Measurements from ENCODE around the gene IL16.
A peak's percentile ranks its signal among the peaks of the same experiment; 100 is the strongest.

The IL16 gene

DNA sequence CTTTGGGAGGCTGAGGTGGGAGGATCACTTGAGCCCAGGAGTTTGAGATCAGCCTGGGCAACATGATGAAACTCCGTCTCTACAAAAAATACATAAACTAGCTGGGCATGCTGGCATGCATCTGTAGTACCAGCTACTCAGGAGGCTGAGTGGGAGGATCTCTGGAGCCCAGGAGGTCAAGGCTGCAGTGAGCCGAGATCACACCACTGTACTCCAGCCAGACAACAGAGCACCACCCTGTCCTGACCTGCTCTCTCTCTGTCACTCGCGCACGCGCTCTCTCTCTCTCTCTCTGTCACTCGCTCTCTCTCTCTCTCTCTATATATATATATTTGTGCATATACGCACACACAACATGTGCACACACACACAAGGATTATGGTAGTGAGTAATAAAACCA, 61.8 kb downstream of the IL16 start:
- DNase-seq, result no peak

DNA sequence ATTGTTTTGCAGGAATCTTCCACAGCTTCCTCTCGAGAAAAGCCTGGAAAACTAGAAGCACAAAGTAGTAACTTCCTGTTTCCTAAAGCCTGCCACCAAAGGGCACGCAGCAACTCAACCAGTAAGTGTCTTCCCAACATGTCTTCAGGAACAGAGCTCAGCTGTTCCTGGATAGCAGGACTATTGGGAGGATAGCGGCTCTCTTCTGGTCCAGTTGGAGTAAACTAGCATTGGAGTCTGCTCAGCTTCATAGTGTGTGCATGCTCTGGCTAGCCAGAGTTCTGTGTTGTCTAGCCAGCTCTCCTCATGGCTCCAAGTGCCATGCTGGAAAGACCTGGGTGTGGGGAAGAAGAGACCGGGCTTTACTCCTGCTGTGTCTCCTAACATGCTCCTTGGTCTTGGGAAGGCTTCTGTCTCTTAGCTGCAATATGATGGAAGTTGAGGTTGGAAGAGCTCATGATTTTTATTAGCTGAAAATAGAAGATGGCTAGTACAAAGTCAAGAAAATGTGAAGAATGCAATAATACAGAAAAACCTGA, 63.1 kb downstream of the IL16 start:
- no peak for DNase-seq

DNA sequence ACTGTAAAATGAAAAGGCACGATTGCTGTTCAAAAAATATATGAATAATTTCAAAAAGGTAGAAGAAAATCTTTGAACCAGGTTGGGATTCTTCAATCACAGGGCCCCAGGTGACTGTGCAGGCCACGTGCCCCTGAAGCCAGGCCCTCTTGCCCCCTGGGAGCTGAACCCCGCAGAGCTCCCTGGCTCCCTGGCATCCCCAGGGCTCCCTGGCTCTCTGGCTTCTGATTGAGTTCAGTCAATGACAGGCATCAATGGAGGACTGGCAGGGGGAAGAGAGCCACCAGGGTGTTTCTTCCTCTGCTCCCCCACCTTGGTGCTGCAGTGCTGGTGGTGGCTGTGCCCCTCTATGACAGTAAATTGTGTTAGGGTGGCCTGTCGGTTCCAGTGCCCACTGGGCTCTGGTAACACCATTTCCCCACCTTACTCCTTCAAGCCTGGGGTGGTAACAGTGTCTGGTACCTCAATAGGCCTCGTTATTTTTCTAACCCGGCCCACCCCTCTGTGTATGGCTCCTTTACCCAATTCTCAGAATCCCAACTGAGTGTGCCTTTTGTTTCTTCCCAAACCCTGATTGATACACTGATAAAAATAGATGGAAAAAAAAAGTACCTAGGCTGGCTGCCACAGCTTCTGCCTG, 64.6 kb downstream of the IL16 start:
- no peak for DNase-seq

DNA sequence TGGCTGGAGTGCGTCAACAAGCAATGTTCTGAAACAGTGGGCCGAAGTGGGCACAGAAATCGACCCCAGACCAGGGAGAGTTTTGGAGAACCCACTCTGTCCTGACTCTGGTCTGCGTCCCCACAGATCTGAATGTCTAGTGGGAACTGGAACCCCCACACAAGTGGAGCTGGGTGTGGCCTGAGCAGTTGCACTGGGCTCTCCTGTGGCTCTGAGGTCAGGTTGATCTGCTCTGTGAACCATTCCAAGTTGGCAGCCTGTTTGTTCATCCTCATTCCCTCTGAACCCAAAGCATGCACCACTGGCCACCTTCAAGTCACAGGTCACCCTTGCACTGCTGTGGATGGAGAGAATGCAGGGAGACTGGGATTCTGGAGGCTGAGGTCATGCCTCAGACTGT, 66.8 kb downstream of the IL16 start:
- DNase-seq, result no peak

DNA sequence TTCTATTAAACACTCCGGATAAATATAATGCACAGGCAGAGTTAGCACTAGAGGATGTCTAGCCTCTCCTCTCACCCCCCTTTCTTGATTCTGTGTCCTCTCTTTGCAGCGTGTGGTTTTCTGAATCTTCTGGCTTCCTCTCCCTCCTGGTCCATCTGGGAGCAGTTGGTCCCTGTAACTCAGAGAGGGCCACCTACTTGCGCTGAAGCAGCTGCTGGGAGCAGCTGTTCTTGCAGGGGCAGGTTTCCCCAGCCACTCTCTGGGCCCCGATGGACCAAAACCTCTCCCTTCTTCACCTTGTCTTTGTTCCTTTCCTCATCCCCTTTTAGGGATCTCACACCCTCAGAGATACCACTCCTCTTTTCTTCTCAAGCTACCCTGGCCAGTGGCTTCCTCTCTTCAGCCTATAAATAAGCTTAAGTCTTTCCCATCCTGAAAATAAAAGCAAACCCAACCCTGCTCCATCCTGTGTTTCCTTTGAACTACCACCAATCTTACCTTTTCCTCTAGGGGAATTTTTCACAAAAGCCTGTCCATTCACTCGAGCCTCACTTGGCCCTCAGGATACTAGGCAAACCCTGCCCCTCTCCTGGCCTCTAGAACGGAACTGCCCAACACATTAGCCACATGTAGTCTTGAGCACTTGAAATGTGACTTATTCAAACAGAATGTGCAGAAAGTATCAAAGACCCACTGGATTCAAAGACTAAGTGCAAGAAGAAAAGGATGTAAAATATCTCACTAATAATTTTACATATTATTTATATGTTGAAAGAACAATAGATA, 67.6 kb downstream of the IL16 start:
- DNase-seq, result no peak

DNA sequence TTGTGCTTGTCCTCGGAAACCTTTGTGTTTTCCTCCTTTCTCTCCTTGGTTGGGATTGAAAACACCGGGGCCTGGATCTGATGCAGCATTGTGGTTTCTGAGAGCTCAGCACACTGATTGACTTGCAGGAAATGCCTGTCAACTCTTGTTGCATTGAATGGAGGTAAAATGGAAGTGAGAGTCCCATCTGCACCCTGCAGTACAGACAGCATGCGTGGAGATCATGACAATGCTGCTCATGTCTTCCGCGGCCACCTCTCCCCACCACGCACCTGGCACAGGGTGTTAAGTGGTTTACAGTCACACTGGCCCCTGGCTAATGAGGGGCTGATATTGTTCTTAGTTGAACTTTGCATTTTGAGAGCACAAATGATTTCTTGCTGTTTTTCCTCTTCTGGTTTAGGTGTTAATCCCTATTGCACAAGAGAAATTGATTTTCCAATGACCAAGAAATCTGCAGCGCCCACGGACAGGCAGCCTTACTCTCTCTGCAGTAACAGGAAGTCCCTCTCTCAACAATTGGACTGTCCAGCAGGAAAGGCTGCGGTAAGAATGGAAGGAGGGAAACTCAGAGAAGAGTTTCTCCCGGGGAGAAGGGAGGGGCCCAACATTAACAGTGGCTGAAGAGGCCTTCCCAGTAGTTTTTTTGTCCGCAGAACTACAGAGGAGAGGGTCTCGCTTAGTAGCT, 68.7 kb downstream of the IL16 start:
- peak; percentile 17 for DNase-seq

DNA sequence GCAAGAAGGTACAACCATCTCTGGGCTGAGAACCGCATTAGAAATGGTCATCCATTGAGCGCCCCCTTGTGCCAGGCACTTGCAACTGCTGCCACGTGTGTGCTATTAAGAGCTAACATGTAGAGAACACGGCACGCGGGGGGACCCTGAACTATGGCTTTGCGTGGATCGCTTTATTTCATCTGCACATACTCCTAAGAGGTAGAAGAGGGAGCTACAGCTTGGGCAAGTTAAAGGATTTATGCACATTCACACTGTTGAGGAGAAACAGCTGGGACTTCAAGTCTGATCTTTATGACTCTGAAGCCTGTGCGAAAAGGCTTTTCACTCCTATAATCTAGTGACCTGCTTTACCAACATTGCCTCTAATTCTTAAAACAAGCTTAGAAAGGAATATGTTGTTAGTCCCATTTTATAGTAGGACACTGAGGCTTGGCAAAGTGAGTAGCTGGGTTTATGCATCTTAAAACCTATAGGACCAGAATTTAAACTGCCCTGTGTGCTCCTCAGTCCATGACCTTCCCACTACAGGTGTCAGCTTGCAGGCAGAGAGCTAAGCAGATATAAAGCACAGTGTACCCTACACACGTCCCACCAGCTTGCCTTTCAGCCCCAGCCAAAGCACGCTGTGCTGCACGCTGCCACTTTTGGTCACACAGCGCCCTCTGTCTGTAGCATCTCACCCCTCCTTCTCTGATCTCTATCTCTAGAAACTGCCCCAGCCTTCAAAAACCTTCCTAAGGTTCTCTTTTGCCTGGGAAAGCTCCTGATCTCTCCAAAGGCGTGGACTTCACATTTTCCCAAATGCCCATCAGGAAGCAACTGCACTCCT, 69.5 kb downstream of the IL16 start:
- peak; percentile 87 for DNase-seq

DNA sequence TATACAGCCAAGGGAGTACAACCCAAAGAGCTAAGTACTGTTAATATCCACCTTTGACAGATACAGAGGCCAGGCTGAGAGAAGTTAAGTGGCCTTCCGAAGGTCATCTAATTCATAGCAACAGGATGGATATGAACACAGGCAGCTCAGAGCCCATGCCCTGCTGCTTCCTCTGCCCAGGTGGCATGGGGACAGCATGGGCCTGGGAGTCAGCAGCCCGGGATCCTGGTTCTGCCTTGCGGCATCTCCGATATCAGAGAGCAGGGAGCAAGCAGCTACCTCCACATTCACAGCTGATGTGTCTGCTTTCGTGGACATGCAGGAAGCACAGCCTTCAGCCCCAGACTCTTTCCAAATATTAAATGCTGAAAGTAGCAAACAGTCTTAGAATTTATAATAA, 71.7 kb downstream of the IL16 start:
- no peak for DNase-seq

DNA sequence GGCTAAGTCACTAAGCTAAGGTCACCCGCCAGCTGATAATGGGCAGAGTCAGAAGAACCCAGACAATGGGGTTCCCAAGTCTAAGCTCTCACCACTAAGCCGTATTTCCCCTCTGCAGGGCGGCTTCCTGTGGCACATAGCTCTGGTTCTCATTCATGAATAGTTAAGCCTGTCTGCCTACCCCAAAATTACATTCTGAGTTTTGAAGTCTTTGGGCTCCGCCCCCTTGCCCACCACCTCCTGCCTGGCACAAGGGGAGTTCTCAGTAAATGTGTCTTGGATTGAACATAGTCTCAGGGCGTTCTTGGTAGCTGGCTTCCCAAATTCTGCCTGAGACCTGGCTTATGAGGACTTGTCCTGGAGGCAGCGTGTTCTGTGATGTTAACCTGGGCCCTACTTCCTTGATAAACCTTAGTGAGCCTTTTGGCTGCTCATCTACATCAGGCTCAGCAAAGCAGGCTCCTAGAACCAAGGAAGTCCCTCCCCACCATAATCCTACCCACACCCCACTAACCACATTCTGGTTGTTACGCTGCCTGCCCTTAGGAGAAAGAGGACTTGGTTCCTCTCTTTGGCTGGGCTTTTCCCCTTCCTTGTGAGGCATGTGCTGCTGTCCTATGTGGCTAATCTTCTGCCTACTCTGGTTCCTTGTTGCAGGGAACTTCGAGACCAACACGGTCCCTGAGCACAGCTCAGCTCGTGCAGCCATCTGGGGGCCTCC, 72.4 kb downstream of the IL16 start:
- DNase-seq, result no peak

DNA sequence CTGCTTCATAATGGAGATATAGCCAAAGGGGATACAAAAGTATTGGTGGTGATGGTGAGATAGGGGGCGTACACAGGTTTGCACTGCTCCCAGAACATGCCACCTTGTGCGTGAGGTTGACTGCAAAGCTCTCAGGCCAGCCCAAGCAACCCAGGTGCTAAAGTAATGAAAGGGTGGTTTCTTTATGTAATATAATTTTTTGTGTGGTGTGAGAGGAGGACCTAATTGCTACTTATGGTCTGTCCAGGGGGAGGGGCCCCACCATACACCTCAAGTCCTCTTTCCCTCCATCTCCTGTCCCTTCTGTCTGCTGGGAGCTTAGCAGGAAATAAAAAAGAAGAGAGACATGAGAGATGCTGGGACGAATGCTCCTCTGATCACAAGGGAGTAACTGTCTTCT, 73.5 kb downstream of the IL16 start:
- DNase-seq, result no peak

DNA sequence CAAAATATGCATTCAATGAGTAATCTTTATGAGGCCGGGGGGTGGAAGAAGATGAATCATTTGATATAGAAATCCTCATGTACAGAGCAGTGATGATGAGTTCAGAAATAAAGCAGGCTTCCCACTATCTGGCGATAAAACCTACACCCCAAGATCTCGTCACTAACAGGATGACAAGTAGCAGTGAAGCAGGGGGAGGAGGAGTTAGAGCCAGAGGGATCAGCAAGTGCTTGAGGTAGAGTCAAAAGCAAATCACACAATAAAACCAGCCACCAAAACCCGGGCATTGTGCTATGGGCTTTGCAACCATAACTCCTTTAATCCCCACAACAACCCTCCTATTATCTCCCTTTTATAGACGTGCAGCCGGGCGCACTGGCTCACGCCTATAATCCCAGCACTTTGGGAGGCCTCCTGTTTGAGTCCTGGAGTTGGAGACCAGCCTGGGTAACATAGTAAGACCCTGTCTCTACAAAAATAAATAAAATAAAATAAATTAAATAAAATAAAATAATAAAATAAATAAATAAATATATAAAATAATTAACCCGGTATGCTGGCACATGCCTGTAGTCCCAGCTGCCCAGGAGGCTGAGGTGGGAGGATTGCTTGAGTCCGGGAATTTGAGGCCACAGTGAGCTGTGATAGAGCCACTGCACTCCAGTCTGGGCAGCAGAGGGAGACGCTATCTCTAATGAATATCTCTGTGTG, 74.3 kb downstream of the IL16 start:
- no peak for DNase-seq

DNA sequence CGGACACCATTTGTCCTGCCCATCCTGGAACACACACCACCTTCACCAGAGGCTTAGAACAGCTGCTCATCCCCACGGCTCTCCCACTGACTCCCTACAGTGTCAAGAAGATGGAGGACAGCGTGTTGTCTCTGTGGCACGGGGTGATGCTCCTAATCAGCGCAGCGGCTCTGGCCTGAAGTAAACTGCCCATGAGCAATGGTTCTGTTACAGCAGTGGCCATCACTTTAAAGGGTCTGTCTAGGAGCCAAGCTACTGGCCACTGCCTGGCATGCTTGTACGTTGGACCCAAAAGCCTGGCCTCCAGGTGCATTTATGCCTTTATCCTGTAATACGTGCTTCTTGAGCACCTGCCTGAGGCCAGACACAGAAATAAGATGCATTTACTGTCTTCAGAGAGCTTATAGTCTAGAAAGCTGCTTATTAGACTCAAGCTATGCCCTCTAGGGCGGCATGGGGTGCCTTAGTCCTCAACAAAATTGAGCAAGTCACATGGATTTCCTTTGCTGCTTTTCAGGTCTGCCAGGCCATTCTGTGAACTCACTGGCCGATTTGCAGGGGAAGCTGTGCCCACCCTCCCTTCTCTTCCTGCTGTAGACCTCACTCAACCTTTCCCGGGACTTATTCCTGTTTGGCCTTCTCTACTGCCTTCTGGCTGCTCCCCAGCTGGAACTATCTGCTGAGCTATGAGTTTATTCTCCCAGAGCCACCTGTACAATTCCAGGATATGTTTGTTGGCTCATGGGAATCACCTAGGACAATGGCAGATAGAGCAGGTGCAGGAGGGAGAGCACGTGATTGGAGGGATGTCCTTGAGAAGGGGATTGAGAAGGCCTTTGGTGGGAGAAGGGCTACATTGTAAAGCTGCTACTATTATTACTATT, 75.3 kb downstream of the IL16 start:
- no peak for DNase-seq

DNA sequence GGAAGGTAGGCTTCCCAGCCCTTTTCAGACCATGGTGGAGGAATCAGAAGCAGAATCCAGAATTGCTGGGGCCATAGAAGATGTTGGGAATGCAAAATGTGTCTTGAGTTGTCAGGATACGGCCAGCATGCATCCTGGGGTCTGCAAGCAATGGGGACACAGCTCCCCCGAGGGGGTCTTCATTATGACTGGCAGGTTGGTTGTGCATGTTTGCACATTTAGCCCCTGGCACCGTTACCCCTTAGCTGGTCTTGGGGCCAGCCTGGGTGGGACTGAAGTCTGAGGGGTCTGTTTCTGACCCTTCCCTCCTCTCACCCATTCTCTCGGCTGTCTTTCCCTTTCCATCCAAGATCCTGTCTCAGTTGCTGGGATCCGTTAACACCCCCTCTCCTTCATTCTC, 76.5 kb downstream of the IL16 start:
- no peak for DNase-seq

DNA sequence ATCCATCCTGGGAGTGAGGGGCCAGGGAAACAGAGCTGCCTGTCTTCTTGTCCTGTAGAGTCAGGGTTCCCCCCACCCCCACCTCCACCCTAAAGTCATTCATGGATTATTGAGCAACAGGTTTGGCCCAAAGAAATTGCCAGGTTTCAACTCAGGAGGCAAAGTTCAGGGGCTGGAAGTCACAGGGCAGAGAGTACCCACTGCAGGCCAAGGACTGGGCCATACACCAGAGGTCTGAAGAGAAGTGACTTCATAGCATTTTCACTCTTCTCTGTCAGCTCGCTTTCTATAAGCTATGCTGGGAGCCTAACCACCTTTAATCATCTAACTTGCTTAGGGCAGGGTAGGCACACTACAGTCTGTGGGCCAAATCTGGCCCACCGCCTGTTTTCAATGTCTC, 77.2 kb downstream of the IL16 start:
- no peak for DNase-seq

DNA sequence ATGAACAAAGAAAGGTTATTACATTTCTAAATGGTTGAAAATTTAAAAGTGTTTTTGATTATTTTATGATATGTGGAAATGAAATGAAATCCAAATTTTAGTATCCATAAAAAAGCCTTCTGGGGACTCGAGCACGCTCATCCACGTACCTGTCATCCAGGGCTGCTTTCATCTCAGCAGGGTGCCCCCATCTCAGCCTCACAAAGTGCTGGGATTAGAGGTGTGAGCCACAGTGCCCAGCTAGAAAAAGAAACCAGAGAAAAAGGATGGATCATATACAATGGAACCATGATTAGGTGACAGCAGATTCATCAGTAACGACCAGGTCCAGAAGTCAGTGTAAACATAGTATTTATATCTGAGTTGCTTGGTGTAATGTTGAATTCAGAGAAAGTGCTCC, 77.6 kb downstream of the IL16 start:
- DNase-seq, result no peak

DNA sequence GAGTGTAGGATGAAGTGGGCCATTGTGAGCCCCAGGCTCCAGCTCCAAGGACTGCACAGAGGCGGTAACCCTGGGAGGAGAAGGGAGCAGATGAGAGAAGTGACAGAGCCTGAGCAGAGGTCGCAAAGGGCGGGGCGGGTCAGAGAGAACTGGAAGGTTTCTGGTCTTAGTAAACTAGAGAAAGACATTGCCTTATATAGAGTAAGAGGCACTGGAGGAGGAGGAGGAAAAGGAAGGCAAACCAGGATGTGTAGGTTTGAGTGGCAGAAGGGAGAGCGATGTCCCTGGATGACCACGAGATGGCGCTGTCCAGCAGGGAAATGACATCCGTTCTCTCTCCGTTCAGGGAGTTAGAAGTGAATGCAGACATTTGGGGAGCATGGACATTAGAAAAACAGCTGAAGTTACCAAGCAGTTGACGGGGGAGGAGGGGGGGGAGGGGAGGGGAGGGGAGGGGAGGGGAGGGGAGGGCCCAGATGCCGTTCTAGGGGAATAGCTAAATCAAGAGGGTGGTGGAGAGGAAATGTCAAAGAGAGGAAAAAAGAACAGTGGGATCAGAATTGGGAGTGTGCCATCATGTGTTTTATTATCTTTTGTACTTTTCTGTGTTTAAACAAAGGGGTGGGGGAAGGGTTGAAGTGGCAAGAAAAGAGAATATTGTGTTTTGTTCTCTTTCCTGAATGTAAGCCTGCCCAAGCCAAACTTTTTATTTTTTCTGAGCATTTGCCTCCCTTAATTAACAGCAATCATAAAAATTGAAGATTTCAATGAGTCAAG, 78.4 kb downstream of the IL16 start:
- peak; percentile 77 for DNase-seq

DNA sequence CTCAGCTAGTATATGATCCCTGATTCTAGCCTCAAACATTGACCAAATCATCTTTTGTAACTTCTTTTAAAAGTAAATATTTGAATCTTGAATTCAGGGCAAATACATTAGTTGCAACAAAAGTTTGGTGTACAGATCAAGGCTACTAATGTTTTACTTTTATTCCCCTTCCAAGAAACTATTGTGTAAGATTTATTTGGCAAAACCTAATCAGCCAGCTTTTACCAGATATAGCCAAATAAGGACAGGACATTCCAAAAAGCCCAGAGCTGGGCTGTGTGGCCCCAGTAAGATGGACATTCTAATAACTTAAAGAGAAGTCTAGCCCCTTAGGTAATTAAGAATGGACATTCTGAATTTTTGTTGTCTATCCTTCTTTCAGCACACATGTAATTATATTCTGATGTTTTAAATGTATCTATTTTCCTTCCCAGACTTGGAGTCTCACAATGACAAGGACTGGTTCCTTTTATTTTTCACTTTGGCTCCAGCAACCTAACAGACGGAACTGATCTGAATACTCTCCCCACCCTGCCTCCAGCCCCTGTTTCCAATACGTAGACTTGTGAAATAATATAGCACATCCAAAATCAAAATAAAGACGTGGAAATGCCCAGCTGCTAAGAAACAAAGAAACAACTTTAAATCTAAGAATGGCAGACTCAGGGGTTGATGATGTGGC, 79.2 kb downstream of the IL16 start:
- no peak for DNase-seq

DNA sequence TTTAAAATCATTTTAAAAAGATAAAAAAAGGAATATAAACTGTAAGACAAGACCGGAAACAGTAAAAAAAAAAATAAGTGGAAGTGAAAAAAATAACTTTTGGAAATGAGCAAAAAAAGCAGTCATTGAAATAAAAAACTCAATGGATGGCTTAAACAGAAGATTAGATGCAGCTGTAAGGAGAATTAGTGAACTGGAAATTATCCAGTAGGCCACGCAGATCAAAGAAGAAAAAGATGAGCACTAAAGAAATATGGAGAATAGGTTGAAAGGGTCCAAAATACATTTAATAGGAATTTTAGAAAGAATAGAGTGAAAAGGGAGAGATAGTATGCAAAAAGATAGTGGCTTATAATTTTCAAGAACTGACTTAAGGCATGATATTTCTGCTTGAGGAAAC, 80.3 kb downstream of the IL16 start:
- DNase-seq, result no peak

DNA sequence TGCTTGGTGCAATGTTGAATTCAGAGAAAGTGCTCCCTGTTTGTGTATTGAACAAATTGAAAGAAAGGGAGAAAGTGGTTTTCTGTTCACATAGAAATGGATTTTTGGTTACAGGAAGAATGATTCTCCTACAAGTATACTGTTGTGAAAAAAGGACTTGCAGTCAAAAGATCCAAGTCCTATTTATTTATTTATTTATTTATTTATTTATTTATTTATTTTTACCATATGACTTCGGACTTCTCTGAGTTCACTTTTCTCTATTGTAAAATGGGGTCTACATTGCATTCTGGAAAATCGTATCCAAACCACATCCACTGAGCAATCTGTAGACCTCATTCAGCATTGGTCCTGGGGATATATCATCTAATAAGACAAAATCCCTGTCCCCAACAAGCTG, 81.2 kb downstream of the IL16 start:
- no peak for DNase-seq

Measured in retina (tissue), 1 donor.